Endothelial cell (in vitro differentiated cells): ENCODE measurements around the gene PGA3. TPM values are rescaled to one million over a fixed set of nuclear protein-coding genes. Genes with fewer than 3 reads are reported as not detected.

Experiments
- DNase-seq: peaks from one replicate; pipeline ENCODE4 v3.0.0; 2021; ENCODE audit warnings: low spot score
- H3K27ac Mint-ChIP-seq: one replicate; pipeline ENCODE4 v1.8.0; 2021; ENCODE audit warnings: mixed read lengths, inconsistent platforms; ENCODE audit not compliant: unreplicated experiment
- H3K27me3 Mint-ChIP-seq: one replicate; pipeline ENCODE4 v1.8.0; 2021; ENCODE audit warnings: mild to moderate bottlenecking, moderate library complexity, mixed read lengths, inconsistent platforms; ENCODE audit not compliant: unreplicated experiment
- H3K36me3 Mint-ChIP-seq: one replicate; pipeline ENCODE4 v1.8.0; 2021; ENCODE audit warnings: mild to moderate bottlenecking, low read depth, mixed read lengths, inconsistent platforms; ENCODE audit not compliant: unreplicated experiment
- H3K4me1 Mint-ChIP-seq: one replicate; pipeline ENCODE4 v1.8.0; 2021; ENCODE audit warnings: mild to moderate bottlenecking, mixed read lengths, inconsistent platforms; ENCODE audit not compliant: unreplicated experiment
- H3K4me3 Mint-ChIP-seq: one replicate; pipeline ENCODE4 v1.8.0; 2021; ENCODE audit warnings: mild to moderate bottlenecking, mixed read lengths, inconsistent platforms; ENCODE audit not compliant: unreplicated experiment
- H3K9me3 Mint-ChIP-seq: one replicate; pipeline ENCODE4 v1.8.0; 2021; ENCODE audit warnings: mixed read lengths, inconsistent platforms; ENCODE audit not compliant: unreplicated experiment
- CTCF ChIP-seq: fragments of 200-600 bp; sonication (generic); IDR thresholded peaks from one replicate; pipeline ENCODE4 v1.5.0; 2021; ENCODE audit warnings: antibody characterized with exemption; ENCODE audit not compliant: unreplicated experiment
- total RNA-seq: library from RNA; stranded (reverse); fragmentation: NEBNext Ultra II Directional; extraction: Animal tissue kit (Norgen Biotek cat#: 25700); gene quantifications from one replicate; pipeline ENCODE4 v1.2.1, GENCODE V29; 2021; ENCODE audit not compliant: unreplicated experiment

PGA3 gene
- total RNA-seq, 1 donor from 2014 or later: 0.80 TPM

GRCh38 chr11:61258546-61258945 is 55.2 kb downstream of the PGA3 start:
- TF ChIP-seq CTCF: no peak
- Mint-ChIP-seq H3K4me1 (no peaks in the 10 kb centered on the region), H3K9me3 (no peaks in the 10 kb centered on the region), H3K4me3 (no peak overlapping the region), H3K27me3 (peaks cover 1% of the 10 kb centered on the region), H3K27ac (no peak overlapping the region), H3K36me3 (peaks cover 12% of the 10 kb centered on the region)
- no peak for DNase-seq

GRCh38 chr11:61259363-61259762 is 56.0 kb downstream of the PGA3 start:
- TF ChIP-seq CTCF: no peak

More at GRCh38 chr11:61259363-61259762, 56.0 kb downstream of the PGA3 start:
- H3K9me3 Mint-ChIP-seq: no peaks in the 10 kb centered on the region
- H3K27ac Mint-ChIP-seq: no peak overlapping the region
- no peak overlapping the region for H3K4me3 Mint-ChIP-seq
- peaks cover 2% of the 10 kb centered on the region for H3K27me3 Mint-ChIP-seq
- DNase-seq: no peak
- H3K36me3 Mint-ChIP-seq: peaks cover 12% of the 10 kb centered on the region
- H3K4me1 Mint-ChIP-seq: no peaks in the 10 kb centered on the region

Other genes starting within 250 kb of the PGA3 start
- 0.33 TPM for gene CD6, start 231.8 kb upstream of the PGA3 start, total RNA-seq
- not detected for gene CD5, start 101.0 kb upstream of the PGA3 start, total RNA-seq
- gene VPS37C, start 42.1 kb upstream of the PGA3 start, total RNA-seq: 23.9 TPM
- 0.64 TPM for gene PGA4, start 18.8 kb downstream of the PGA3 start, total RNA-seq
- gene PGA5, start 37.7 kb downstream of the PGA3 start, total RNA-seq: 1.2 TPM
- 25.3 TPM for gene VWCE, start 91.8 kb downstream of the PGA3 start, total RNA-seq
- gene DDB1, start 129.6 kb downstream of the PGA3 start, total RNA-seq: 239 TPM
- 53.1 TPM for gene TKFC, start 129.7 kb downstream of the PGA3 start, total RNA-seq
- 21.6 TPM for gene CYB561A3, start 158.4 kb downstream of the PGA3 start, total RNA-seq
- gene TMEM138, start 158.9 kb downstream of the PGA3 start, total RNA-seq: 18.8 TPM
- 11.6 TPM for gene TMEM216, start 189.1 kb downstream of the PGA3 start, total RNA-seq
- gene CPSF7, start 226.5 kb downstream of the PGA3 start, total RNA-seq: 79.5 TPM
- 47.2 TPM for gene SDHAF2, start 226.6 kb downstream of the PGA3 start, total RNA-seq